K562 (cell line): ENCODE measurements around the gene PTTG1IP.
A peak's percentile ranks its signal among the peaks of the same experiment; 100 is the strongest.

Source experiments
- TBL1XR1 ChIP-seq, 2 experiments: IDR thresholded peaks; 2 replicates each; pipeline ENCODE4 v1.6.1; 2012; ENCODE audit warnings: improper control_type of control experiment in 2 of 2, low read length in 2 of 2, mild to moderate bottlenecking in 1 of 2
- TF ChIP-seq, protein P1 (sequence below), 3 experiments: IDR thresholded peaks in 2 of 3; conservative IDR thresholded peaks in 1 of 3; 2 replicates each; pipeline ENCODE4 v1.5.1; 2011 to 2012; ENCODE audit warnings: low read length in 3 of 3, mild to moderate bottlenecking in 3 of 3, control low read depth in 2 of 3, improper control_type of control experiment in 1 of 3, inconsistent platforms in 1 of 3, low read depth in 1 of 3, mixed read lengths in 1 of 3, moderate library complexity in 1 of 3; ENCODE audit not compliant: insufficient read depth in 2 of 3

DNA sequence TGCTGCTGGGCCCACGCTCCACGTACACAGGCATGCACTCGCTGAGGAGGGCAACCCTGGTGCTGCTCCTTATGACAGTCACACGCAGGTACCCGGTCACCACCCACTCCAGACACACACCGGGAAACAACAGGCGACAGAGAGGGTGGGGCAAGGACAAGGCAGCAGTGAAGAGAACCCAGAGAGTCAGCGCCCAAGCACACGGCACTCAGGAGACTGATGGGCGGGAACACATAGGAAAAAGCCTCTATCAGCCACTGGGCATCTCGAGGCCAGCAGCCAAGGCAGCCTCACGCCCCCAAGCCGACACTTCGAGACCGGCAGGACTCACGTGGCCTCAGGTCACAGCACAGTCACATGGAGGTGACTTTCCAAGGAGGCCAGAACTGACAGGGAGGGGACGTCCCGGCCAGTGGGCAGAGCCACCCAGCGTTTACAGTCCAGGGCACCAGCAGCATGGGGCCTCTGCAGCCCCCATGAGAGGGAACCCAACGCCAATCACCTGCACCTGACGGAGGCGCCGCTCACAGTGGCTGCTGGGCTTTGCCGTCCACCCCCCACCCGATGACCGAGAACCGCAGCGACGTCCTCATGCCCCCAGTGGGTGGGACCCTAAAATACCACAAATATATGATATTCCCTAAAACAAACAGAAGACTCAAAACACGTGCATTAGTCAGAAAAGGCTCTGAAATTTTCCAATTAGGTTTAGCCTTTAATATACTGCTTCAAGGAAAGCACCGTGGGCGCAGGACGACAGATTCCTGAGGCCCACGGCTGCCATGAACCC lies 19.7 kb downstream of the PTTG1IP start:
- 0 out of 4 replicates have a peak, but pooled peaks of 1 of the 2 experiments have one; percentile 35 for TF ChIP-seq TBL1XR1 (IDR thresholded peaks at IDR 0.05; ENCODE audit: low read length in 2 of 2)
- TF ChIP-seq, protein P1, sequence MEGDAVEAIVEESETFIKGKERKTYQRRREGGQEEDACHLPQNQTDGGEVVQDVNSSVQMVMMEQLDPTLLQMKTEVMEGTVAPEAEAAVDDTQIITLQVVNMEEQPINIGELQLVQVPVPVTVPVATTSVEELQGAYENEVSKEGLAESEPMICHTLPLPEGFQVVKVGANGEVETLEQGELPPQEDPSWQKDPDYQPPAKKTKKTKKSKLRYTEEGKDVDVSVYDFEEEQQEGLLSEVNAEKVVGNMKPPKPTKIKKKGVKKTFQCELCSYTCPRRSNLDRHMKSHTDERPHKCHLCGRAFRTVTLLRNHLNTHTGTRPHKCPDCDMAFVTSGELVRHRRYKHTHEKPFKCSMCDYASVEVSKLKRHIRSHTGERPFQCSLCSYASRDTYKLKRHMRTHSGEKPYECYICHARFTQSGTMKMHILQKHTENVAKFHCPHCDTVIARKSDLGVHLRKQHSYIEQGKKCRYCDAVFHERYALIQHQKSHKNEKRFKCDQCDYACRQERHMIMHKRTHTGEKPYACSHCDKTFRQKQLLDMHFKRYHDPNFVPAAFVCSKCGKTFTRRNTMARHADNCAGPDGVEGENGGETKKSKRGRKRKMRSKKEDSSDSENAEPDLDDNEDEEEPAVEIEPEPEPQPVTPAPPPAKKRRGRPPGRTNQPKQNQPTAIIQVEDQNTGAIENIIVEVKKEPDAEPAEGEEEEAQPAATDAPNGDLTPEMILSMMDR (IDR thresholded peaks at IDR 0.05 in 2 of 3, conservative IDR thresholded peaks at IDR 0.05 in 1 of 3; ENCODE audit: insufficient read depth in 2 of 3, low read depth in 1 of 3, low read length in 3 of 3) = no peak
